DND-41 (cell line): Measurements from ENCODE around the gene NUBPL.
"Not testable (repeated sequence)": the region's sequence is repeated elsewhere in the genome, so short reads cannot be mapped to it uniquely, and the experiment has no call there.

Experiments
- ATAC-seq: fragments of 200-7000 bp; cut with Tn5 transposase; 3 replicates; pipeline ENCODE4 v1.9.1; 2021; ENCODE audit warnings: low read depth; ENCODE audit not compliant: insufficient read depth
- DNase-seq: peaks from one replicate; pipeline ENCODE4 v3.0.0-alpha.2; 2020
- H2AFZ ChIP-seq: 2 replicates; pipeline ENCODE4 v1.6.0; 2012; ENCODE audit warnings: low read depth, low read length
- H3K27ac ChIP-seq: 2 replicates; pipeline ENCODE4 v1.5.1; 2012; ENCODE audit warnings: low read length, inconsistent platforms
- H3K27me3 ChIP-seq: fragments of 200-600 bp; sonication (generic); 2 replicates; pipeline ENCODE4 v1.6.0; 2012; ENCODE audit warnings: low read length, mild to moderate bottlenecking, inconsistent platforms; ENCODE audit not compliant: insufficient read depth, poor library complexity
- H3K36me3 ChIP-seq: 2 replicates; pipeline ENCODE4 v1.5.1; 2012; ENCODE audit warnings: low read length, inconsistent platforms; ENCODE audit not compliant: insufficient read depth
- H3K4me1 ChIP-seq: 2 replicates; pipeline ENCODE4 v1.5.1; 2012; ENCODE audit warnings: mild to moderate bottlenecking, low read length; ENCODE audit not compliant: insufficient read depth
- H3K4me2 ChIP-seq: 2 replicates; pipeline ENCODE4 v1.6.0; 2012; ENCODE audit warnings: mild to moderate bottlenecking, moderate library complexity, low read length, inconsistent platforms; ENCODE audit not compliant: insufficient read depth
- H3K4me3 ChIP-seq, 2 experiments: fragments of 200-600 bp in 1 of 2; shearing (Covaris generic) in 1 of 2; 2 replicates each; pipeline ENCODE4 v1.5.1; 2012 to 2016; ENCODE audit warnings: inconsistent platforms in 2 of 2, low read length in 2 of 2, mild to moderate bottlenecking in 2 of 2, low read depth in 1 of 2, moderate library complexity in 1 of 2
- H3K79me2 ChIP-seq: 2 replicates; pipeline ENCODE4 v1.6.0; 2012; ENCODE audit warnings: low read length, inconsistent platforms; ENCODE audit not compliant: insufficient read depth
- H3K9ac ChIP-seq: 2 replicates; pipeline ENCODE4 v1.6.0; 2012; ENCODE audit warnings: low read depth, mild to moderate bottlenecking, inconsistent platforms, low read length, moderate library complexity
- H3K9me3 ChIP-seq: 2 replicates; pipeline ENCODE4 v1.5.1; 2012; ENCODE audit warnings: low read length, moderate library complexity, mild to moderate bottlenecking, inconsistent platforms; ENCODE audit not compliant: insufficient read depth, severe bottlenecking
- H4K20me1 ChIP-seq: 2 replicates; pipeline ENCODE4 v1.6.0; 2012; ENCODE audit warnings: low read length; ENCODE audit not compliant: insufficient read depth
- CTCF ChIP-seq: IDR thresholded peaks from 2 replicates; pipeline ENCODE4 v1.5.1; 2012; ENCODE audit warnings: borderline replicate concordance, low read length, moderate library complexity, mild to moderate bottlenecking; ENCODE audit not compliant: poor library complexity, severe bottlenecking; ENCODE audit errors: extremely low read depth
- EZH2 ChIP-seq: IDR thresholded peaks from 3 replicates; pipeline ENCODE4 v1.6.1; 2012; ENCODE audit warnings: borderline replicate concordance, low read depth, mild to moderate bottlenecking, moderate library complexity, low read length, inconsistent platforms; ENCODE audit not compliant: severe bottlenecking

NUBPL gene

GRCh38 chr14:31802838-31803237 is 241.6 kb downstream of the NUBPL start:
- ATAC-seq = no peak
- no peak for TF ChIP-seq EZH2
- no peak for TF ChIP-seq CTCF

GRCh38 chr14:31806249-31806648 is 245.0 kb downstream of the NUBPL start:
- H4K20me1 ChIP-seq = no peaks in the 10 kb centered on the region
- H3K27me3 ChIP-seq = no peaks in the 10 kb centered on the region
- H3K4me3 ChIP-seq = no peak overlapping the region
- no peak overlapping the region for H3K4me2 ChIP-seq
- no peak for DNase-seq
- no peak overlapping the region for H2AFZ ChIP-seq
- no peaks in the 10 kb centered on the region for H3K9me3 ChIP-seq
- H3K9ac ChIP-seq = no peak overlapping the region
- no peak for ATAC-seq
- no peaks in the 10 kb centered on the region for H3K4me1 ChIP-seq
- H3K79me2 ChIP-seq = no peaks in the 10 kb centered on the region
- H3K36me3 ChIP-seq = no peaks in the 10 kb centered on the region
- no peak for TF ChIP-seq EZH2
- no peak for TF ChIP-seq CTCF
- no peak overlapping the region for H3K27ac ChIP-seq

More at GRCh38 chr14:31802838-31803237, 241.6 kb downstream of the NUBPL start:
- Histone ChIP-seq H2AFZ (no peak overlapping the region), H4K20me1 (no peaks in the 10 kb centered on the region), H3K4me2 (no peak overlapping the region), H3K4me3 (no peak overlapping the region), H3K79me2 (no peaks in the 10 kb centered on the region), H3K27me3 (no peaks in the 10 kb centered on the region), H3K4me1 (no peaks in the 10 kb centered on the region), H3K9ac (no peak overlapping the region), H3K27ac (no peak overlapping the region), H3K9me3 (no peaks in the 10 kb centered on the region), H3K36me3 (no peaks in the 10 kb centered on the region)
- no peak for DNase-seq

GRCh38 chr14:31811693-31812628 is 250.8 kb downstream of the NUBPL start:
- not testable (repeated sequence) for H3K79me2 ChIP-seq, H3K9ac ChIP-seq, H3K4me3 ChIP-seq, H3K4me2 ChIP-seq, H3K27me3 ChIP-seq, H2AFZ ChIP-seq, H3K4me1 ChIP-seq, H3K27ac ChIP-seq, DNase-seq, ATAC-seq, H3K9me3 ChIP-seq, H3K36me3 ChIP-seq, H4K20me1 ChIP-seq

GRCh38 chr14:31813724-31814490 is 252.7 kb downstream of the NUBPL start:
- not testable (repeated sequence) for H3K4me2 ChIP-seq, H2AFZ ChIP-seq, H3K27ac ChIP-seq, ATAC-seq, H3K36me3 ChIP-seq, H4K20me1 ChIP-seq, H3K9me3 ChIP-seq, H3K27me3 ChIP-seq, H3K4me3 ChIP-seq, H3K4me1 ChIP-seq, H3K79me2 ChIP-seq, DNase-seq, H3K9ac ChIP-seq
